HG03280 (cell line): ENCODE measurements around the gene AP4B1.
A peak's percentile ranks its signal among the peaks of the same experiment; 100 is the strongest.
"Not testable (repeated sequence)": the region's sequence is repeated elsewhere in the genome, so short reads cannot be mapped to it uniquely, and the experiment has no call there.

Experiments
- ATAC-seq: cut with Tn5 transposase; IDR thresholded peaks from one replicate; pipeline ENCODE4 v1.9.1; 2021; ENCODE audit warnings: mild to moderate bottlenecking, moderate library complexity; ENCODE audit not compliant: unreplicated experiment

Gene AP4B1

GRCh38 chr1:113859478-113860175, 45.0 kb downstream of the AP4B1 start:
- peak; percentile 88 for ATAC-seq

GRCh38 chr1:113858982-113859381, 45.6 kb downstream of the AP4B1 start:
- no peak for ATAC-seq

- no peak for ATAC-seq
These were observed 46.2 kb downstream of the AP4B1 start for GRCh38 chr1:113858418-113858817.

- no peak for ATAC-seq
These were observed 46.8 kb downstream of the AP4B1 start for GRCh38 chr1:113857776-113858175.

DNA sequence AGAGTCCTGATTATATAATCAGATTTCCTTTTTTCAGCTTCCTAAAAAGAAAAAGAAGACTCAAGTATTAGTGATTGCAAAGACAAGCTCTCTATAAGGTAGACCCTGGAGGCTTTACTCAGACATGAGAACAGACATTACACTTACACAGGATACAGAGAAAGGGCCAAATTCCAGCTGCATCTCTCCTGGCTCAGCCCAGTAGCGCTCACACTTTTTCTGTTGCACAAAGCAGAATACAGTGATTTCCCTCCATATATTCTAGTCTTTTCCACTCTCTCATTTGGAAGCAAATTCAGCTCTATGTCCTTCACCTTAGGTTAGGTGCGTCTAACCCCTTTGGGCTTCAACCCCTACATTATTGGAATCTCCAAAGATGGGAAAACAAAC, 48.2 kb downstream of the AP4B1 start:
- ATAC-seq: no peak

DNA sequence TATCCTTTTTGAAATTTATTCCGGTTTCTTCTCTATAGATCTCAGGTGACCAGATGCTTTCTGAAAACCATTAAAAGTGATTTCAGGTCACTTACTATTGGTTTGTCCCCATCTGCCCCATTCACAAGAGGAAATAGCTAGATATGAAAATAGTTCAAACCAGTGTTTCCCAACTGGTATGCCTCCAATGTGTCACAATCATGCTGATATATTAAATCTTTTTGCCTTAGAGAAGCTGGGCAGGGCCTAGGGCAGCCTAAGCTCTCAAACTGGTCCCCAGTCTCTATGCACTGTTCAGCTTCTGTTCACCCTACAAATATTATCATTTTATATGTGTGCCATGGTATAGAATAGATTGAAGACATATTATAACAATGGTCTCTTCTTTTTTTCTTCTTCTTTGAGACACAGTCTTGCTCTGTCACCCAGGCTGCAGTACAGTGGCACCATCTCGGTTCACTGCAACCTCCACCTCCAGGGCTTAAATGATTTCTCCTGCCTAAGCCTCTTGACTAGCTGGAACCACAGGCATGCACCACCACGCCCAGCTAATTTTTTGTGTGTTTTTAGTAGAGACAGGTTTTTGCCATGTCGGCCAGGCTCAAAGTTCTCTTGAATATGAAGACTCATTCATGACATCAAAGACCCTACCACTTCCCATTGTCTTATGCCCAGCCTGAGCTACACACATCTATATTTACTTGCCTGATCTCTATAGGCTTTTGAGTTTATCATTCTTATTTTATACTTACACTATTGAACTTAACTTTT, 48.8 kb downstream of the AP4B1 start:
- no peak for ATAC-seq

DNA sequence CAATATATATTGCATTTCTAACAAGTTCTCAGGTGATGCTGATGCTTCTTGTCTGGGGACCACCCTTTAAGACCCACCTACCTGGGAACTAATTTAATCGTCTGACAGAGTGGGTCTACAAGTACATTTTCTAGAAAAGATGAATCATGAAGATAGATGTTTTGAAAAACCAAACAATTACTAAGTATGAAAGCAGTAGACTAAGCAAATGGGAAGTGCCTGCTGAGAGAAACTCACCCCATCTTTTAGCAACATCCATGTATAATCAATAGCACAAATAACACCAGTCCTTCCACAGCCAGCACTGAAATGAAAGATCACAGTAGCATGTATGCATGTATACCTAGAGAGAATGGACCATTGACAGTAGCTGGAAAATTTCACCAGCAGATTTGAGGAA, 50.4 kb downstream of the AP4B1 start:
- no peak for ATAC-seq

- not testable (repeated sequence) for ATAC-seq
These were observed 51.9 kb downstream of the AP4B1 start for GRCh38 chr1:113852694-113853093.

GRCh38 chr1:113850127-113850796, 54.3 kb downstream of the AP4B1 start:
- ATAC-seq: no peak

DNA sequence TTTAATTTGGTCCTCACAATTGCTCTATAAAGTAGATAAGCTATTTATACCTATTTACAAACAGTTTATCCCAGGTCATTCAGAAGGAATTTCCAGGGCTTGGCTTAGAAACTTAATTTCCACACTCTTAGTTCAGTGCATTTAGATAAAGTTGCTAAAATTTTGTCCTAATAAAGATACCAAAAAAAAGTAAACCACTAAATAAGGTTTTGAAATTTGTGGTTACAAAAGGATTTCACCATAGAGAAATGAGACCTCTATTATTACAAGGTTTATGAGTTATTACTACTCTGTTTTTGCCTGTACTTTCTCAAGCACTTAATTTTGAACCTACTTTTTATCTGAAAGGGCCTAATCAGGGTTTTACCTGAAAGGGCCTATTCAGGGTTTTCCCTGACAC, 55.5 kb downstream of the AP4B1 start:
- no peak for ATAC-seq

- ATAC-seq: no peak
These were observed 58.1 kb downstream of the AP4B1 start for GRCh38 chr1:113846391-113847035.
